ENCODE measurements around the gene ACTR5. TPM values are rescaled to one million over a fixed set of nuclear protein-coding genes. Genes with fewer than 3 reads are reported as not detected.

ACTR5 gene
- polyA plus RNA-seq, 1 of the 3 experiments (the other 2 are of a cell fraction), result 9.7 TPM

GRCh38 chr20:38726804-38727606 is 21.3 kb upstream of the ACTR5 start:
- DNase-seq, result peak; percentile 90
- Histone ChIP-seq H3K36me3 (replicated peaks in 1 of 2; ENCODE audit: control insufficient read depth in 1 of 2, insufficient read depth in 2 of 2, low read length in 1 of 2) (no peaks in the 10 kb centered on the region), H3K4me3 (ENCODE audit: low read depth in 2 of 2, low read length in 1 of 2) (no peak overlapping the region; a peak in 1 of 4 replicates), H3K4me2 (no peak overlapping the region), H3K9ac (no peak overlapping the region), H3F3A (replicated peaks; ENCODE audit: insufficient read depth) (no peaks in the 10 kb centered on the region), H3K27me3 (ENCODE audit: insufficient read depth) (peaks cover 98% of the 10 kb centered on the region), H3K27ac (ENCODE audit: low read depth in 2 of 2, low read length in 1 of 2) (no peak overlapping the region), H3K79me2 (ENCODE audit: insufficient read depth) (no peaks in the 10 kb centered on the region), H2AFZ (ENCODE audit: low read depth) (no peak overlapping the region), H3K4me1 (ENCODE audit: control insufficient read depth in 1 of 2, insufficient read depth in 2 of 2, low read depth in 1 of 2, low read length in 1 of 2) (peaks cover 0 to 28% of the 10 kb centered on the region in 2 experiments; a peak in 2 of 4 replicates), H3K9me3 (no peaks in the 10 kb centered on the region), H3K9me2 (no peaks in the 10 kb centered on the region), H4K20me1 (ENCODE audit: insufficient read depth) (no peaks in the 10 kb centered on the region)
- ChIA-PET CTCF (interaction anchor here (0.6 to 14.6 kb wide), 25 partner anchors 9 to 323 kb away, joined by 3 to 510 read pairs (median 6); partner anchors contain the start of genes ACTR5, DHX35 and PPP1R16B), POLR2A (interaction anchor here (0.6 kb wide), 1 partner anchor 89 kb away, joined by 3 read pairs; no protein-coding TSS in a partner anchor)
- 31% methylated on average over 40 of the region's 43 CpGs for WGBS (ENCODE audit: low lambda C conversion rate)
- no peak for TF ChIP-seq EZH2phosphoT487 (IDR thresholded peaks at IDR 0.05; ENCODE audit: borderline replicate concordance, low read depth)
- no peak for TF ChIP-seq FOXJ3 (CRISPR knock-in tag; IDR thresholded peaks at IDR 0.05)
- TF ChIP-seq RXRA (IDR thresholded peaks at IDR 0.05; ENCODE audit: borderline replicate concordance, low read depth), result no peak
- peak; percentile 60 for TF ChIP-seq RAD21 (IDR thresholded peaks at IDR 0.05; ENCODE audit: low read length)
- TF ChIP-seq SMC3 (IDR thresholded peaks at IDR 0.05; ENCODE audit: low read depth, low read length), result peak; percentile 22; the same call in 1 of the 2 replicates
- TF ChIP-seq, protein P1, sequence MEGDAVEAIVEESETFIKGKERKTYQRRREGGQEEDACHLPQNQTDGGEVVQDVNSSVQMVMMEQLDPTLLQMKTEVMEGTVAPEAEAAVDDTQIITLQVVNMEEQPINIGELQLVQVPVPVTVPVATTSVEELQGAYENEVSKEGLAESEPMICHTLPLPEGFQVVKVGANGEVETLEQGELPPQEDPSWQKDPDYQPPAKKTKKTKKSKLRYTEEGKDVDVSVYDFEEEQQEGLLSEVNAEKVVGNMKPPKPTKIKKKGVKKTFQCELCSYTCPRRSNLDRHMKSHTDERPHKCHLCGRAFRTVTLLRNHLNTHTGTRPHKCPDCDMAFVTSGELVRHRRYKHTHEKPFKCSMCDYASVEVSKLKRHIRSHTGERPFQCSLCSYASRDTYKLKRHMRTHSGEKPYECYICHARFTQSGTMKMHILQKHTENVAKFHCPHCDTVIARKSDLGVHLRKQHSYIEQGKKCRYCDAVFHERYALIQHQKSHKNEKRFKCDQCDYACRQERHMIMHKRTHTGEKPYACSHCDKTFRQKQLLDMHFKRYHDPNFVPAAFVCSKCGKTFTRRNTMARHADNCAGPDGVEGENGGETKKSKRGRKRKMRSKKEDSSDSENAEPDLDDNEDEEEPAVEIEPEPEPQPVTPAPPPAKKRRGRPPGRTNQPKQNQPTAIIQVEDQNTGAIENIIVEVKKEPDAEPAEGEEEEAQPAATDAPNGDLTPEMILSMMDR (IDR thresholded peaks at IDR 0.05), result peak; percentile 33

DNA sequence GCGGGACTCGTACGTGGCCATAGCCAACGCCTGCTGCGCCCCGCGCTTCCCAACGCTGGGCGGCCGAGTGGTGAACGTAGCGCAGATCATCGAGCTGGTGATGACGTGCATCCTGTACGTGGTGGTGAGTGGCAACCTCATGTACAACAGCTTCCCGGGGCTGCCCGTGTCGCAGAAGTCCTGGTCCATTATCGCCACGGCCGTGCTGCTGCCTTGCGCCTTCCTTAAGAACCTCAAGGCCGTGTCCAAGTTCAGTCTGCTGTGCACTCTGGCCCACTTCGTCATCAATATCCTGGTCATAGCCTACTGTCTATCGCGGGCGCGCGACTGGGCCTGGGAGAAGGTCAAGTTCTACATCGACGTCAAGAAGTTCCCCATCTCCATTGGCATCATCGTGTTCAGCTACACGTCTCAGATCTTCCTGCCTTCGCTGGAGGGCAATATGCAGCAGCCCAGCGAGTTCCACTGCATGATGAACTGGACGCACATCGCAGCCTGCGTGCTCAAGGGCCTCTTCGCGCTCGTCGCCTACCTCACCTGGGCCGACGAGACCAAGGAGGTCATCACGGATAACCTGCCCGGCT is 20.6 kb upstream of the ACTR5 start:
- H2AFZ ChIP-seq (ENCODE audit: low read depth), result no peak overlapping the region
- DNase-seq, result no peak
- peaks cover 0 to 28% of the 10 kb centered on the region in 2 experiments; a peak in 2 of 4 replicates for H3K4me1 ChIP-seq (ENCODE audit: control insufficient read depth in 1 of 2, insufficient read depth in 2 of 2, low read depth in 1 of 2, low read length in 1 of 2)
- H3K9me2 ChIP-seq, result no peaks in the 10 kb centered on the region
- H3K9me3 ChIP-seq, result no peaks in the 10 kb centered on the region
- H3K27me3 ChIP-seq (ENCODE audit: insufficient read depth), result peaks cover 96% of the 10 kb centered on the region
- no peak overlapping the region for H3K4me2 ChIP-seq
- no peak overlapping the region; a peak in 1 of 4 replicates for H3K4me3 ChIP-seq (ENCODE audit: low read depth in 2 of 2, low read length in 1 of 2)
- no peaks in the 10 kb centered on the region for H3F3A ChIP-seq (replicated peaks; ENCODE audit: insufficient read depth)
- H3K27ac ChIP-seq (ENCODE audit: low read depth in 2 of 2, low read length in 1 of 2), result no peak overlapping the region
- H3K9ac ChIP-seq, result no peak overlapping the region
- WGBS (ENCODE audit: low lambda C conversion rate), result 56% methylated on average over 46 of the region's 46 CpGs
- CTCF ChIA-PET, result interaction anchor here (1.0 to 14.6 kb wide), 7 partner anchors 15 to 182 kb away, joined by 3 to 510 read pairs (median 10); partner anchors contain the start of gene ACTR5
- H3K79me2 ChIP-seq (ENCODE audit: insufficient read depth), result no peaks in the 10 kb centered on the region
- POLR2A ChIA-PET, result no interaction called here
- no peaks in the 10 kb centered on the region for H3K36me3 ChIP-seq (replicated peaks in 1 of 2; ENCODE audit: control insufficient read depth in 1 of 2, insufficient read depth in 2 of 2, low read length in 1 of 2)
- TF ChIP-seq TCF12 (IDR thresholded peaks at IDR 0.05) (no peak), POLR2AphosphoS5 (IDR thresholded peaks at IDR 0.05; ENCODE audit: low read depth, low read length) (no peak), RFX5 (IDR thresholded peaks at IDR 0.05; ENCODE audit: low read length) (no peak), ZBTB33 (IDR thresholded peaks at IDR 0.05; ENCODE audit: borderline replicate concordance, low read depth) (no peak)
- TF ChIP-seq, protein P2, sequence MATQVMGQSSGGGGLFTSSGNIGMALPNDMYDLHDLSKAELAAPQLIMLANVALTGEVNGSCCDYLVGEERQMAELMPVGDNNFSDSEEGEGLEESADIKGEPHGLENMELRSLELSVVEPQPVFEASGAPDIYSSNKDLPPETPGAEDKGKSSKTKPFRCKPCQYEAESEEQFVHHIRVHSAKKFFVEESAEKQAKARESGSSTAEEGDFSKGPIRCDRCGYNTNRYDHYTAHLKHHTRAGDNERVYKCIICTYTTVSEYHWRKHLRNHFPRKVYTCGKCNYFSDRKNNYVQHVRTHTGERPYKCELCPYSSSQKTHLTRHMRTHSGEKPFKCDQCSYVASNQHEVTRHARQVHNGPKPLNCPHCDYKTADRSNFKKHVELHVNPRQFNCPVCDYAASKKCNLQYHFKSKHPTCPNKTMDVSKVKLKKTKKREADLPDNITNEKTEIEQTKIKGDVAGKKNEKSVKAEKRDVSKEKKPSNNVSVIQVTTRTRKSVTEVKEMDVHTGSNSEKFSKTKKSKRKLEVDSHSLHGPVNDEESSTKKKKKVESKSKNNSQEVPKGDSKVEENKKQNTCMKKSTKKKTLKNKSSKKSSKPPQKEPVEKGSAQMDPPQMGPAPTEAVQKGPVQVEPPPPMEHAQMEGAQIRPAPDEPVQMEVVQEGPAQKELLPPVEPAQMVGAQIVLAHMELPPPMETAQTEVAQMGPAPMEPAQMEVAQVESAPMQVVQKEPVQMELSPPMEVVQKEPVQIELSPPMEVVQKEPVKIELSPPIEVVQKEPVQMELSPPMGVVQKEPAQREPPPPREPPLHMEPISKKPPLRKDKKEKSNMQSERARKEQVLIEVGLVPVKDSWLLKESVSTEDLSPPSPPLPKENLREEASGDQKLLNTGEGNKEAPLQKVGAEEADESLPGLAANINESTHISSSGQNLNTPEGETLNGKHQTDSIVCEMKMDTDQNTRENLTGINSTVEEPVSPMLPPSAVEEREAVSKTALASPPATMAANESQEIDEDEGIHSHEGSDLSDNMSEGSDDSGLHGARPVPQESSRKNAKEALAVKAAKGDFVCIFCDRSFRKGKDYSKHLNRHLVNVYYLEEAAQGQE (IDR thresholded peaks at IDR 0.05; ENCODE audit: low read depth, low read length), result no peak
- TF ChIP-seq, protein P3, sequence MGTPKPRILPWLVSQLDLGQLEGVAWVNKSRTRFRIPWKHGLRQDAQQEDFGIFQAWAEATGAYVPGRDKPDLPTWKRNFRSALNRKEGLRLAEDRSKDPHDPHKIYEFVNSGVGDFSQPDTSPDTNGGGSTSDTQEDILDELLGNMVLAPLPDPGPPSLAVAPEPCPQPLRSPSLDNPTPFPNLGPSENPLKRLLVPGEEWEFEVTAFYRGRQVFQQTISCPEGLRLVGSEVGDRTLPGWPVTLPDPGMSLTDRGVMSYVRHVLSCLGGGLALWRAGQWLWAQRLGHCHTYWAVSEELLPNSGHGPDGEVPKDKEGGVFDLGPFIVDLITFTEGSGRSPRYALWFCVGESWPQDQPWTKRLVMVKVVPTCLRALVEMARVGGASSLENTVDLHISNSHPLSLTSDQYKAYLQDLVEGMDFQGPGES (IDR thresholded peaks at IDR 0.05; ENCODE audit: low read depth, low read length), result no peak
- no peaks in the 10 kb centered on the region for H4K20me1 ChIP-seq (ENCODE audit: insufficient read depth)

All from SK-N-SH (cell line).